ENCODE results near the gene PIGO.

GRCh38 chr9:35076848-35077247 is 19.5 kb downstream of the PIGO start:
- no peak for TF ChIP-seq CTCF (IDR thresholded peaks at IDR 0.05)
- TF ChIP-seq POLR2A (IDR thresholded peaks at IDR 0.05) = no peak
- no peak for TF ChIP-seq EP300 (IDR thresholded peaks at IDR 0.05)
